HepG2 (cell line): ENCODE measurements around the gene FGF19. TPM values are rescaled to one million over a fixed set of nuclear protein-coding genes. Genes with fewer than 3 reads are reported as not detected.
A peak's percentile ranks its signal among the peaks of the same experiment; 100 is the strongest.
"Not testable (repeated sequence)": the region's sequence is repeated elsewhere in the genome, so short reads cannot be mapped to it uniquely, and the experiment has no call there.

ENCODE experiments used
- ATF2 ChIP-seq: sonication (generic); formaldehyde crosslinking; IDR thresholded peaks from 2 replicates; pipeline ENCODE4 v1.4.0; 2020; ENCODE audit warnings: missing genetic modification reagents
- BORCS8-MEF2B ChIP-seq: sonication (generic); formaldehyde crosslinking; IDR thresholded peaks from 2 replicates; pipeline ENCODE4 v1.8.0; 2022; ENCODE audit warnings: mild to moderate bottlenecking, missing genetic modification reagents
- DNMT3B ChIP-seq: conservative IDR thresholded peaks from 2 replicates; pipeline ENCODE4 v1.6.1; 2016; ENCODE audit warnings: missing biosample characterization, control low read depth
- FOXA1 ChIP-seq, 2 experiments: fragments of 450-650 bp in 1 of 2; sonication (generic) in 1 of 2; formaldehyde crosslinking in 1 of 2; IDR thresholded peaks; 2 replicates each; pipeline versions ENCODE4 v1.4.0 to v1.6.1; 2016 to 2020; ENCODE audit warnings: missing genetic modification reagents in 1 of 2
- FOXP4 ChIP-seq: sonication (generic); formaldehyde crosslinking; IDR thresholded peaks from 2 replicates; pipeline ENCODE4 v1.4.0; 2020; ENCODE audit warnings: missing genetic modification reagents
- GATAD2A ChIP-seq: IDR thresholded peaks from 2 replicates; pipeline ENCODE4 v1.6.1; 2016
- KDM2A ChIP-seq: sonication (generic); formaldehyde crosslinking; IDR thresholded peaks from 2 replicates; pipeline ENCODE4 v1.4.0; 2020; ENCODE audit warnings: low read depth, missing genetic modification reagents, borderline replicate concordance
- KLF6 ChIP-seq: IDR thresholded peaks from 2 replicates; pipeline ENCODE4 v1.8.0; 2016; ENCODE audit warnings: missing biosample characterization, missing genetic modification reagents
- MAX ChIP-seq: IDR thresholded peaks from 2 replicates; pipeline ENCODE4 v1.6.1; 2012; ENCODE audit warnings: inconsistent platforms
- MYC ChIP-seq: sonication (generic); formaldehyde crosslinking; IDR thresholded peaks from 2 replicates; pipeline ENCODE4 v1.9.0; 2021; ENCODE audit warnings: missing genetic modification reagents, borderline replicate concordance
- NCOA2 ChIP-seq: sonication (generic); formaldehyde crosslinking; IDR thresholded peaks from 2 replicates; pipeline ENCODE4 v1.8.0; 2022; ENCODE audit warnings: inconsistent platforms
- NFE2L2 ChIP-seq: fragments of 150-350 bp; IDR thresholded peaks from 2 replicates; pipeline ENCODE4 v1.6.1; 2014; ENCODE audit warnings: low read length
- NR2F6 ChIP-seq, 2 experiments: IDR thresholded peaks; 2 replicates each; pipeline ENCODE4 v1.6.1; 2016; ENCODE audit warnings: antibody characterized with exemption in 1 of 2, mild to moderate bottlenecking in 1 of 2
- PAXIP1 ChIP-seq: sonication (generic); formaldehyde crosslinking; conservative IDR thresholded peaks from 2 replicates; pipeline ENCODE4 v1.4.0; 2020; ENCODE audit warnings: mild to moderate bottlenecking, missing genetic modification reagents, moderate library complexity
- PHF21A ChIP-seq: sonication (generic); formaldehyde crosslinking; IDR thresholded peaks from 2 replicates; pipeline ENCODE4 v1.5.0; 2020; ENCODE audit warnings: mild to moderate bottlenecking, missing genetic modification reagents
- POGZ ChIP-seq: sonication (generic); formaldehyde crosslinking; IDR thresholded peaks from 2 replicates; pipeline ENCODE4 v1.4.0; 2020; ENCODE audit warnings: mild to moderate bottlenecking, missing genetic modification reagents
- ZEB1 ChIP-seq: IDR thresholded peaks from 2 replicates; pipeline ENCODE4 v1.6.1; 2012; ENCODE audit warnings: mild to moderate bottlenecking, low read depth, inconsistent platforms; ENCODE audit not compliant: insufficient replicate concordance
- ZNF670 ChIP-seq: sonication (generic); formaldehyde crosslinking; IDR thresholded peaks from 2 replicates; pipeline ENCODE4 v1.8.0; 2022; ENCODE audit warnings: mild to moderate bottlenecking, missing genetic modification reagents, borderline replicate concordance
- ZSCAN9 ChIP-seq: IDR thresholded peaks from 2 replicates; pipeline ENCODE4 v1.6.1; 2016; ENCODE audit warnings: borderline replicate concordance
- polyA plus RNA-seq, 8 experiments: library from polyadenylated mRNA; depleted of rRNA in 3 of 8; stranded (reverse) in 7 of 8; unstranded in 1 of 8; fragments of >200 nt; fragmentation: Illumina TruSeq in 4 of 8; extraction: Trizol in 4 of 8; gene quantifications; 2 replicates each; pipeline versions ENCODE4 v1.2.1 to v1.2.3, GENCODE V29; 2011 to 2016; ENCODE audit warnings: low read depth in 4 of 8, missing spikeins in 1 of 8, mixed read lengths in 1 of 8; ENCODE audit not compliant: insufficient read depth in 1 of 8
- total RNA-seq, 5 experiments: library from RNA; depleted of rRNA; stranded (reverse); fragments of >200 nt; fragmentation: Illumina TruSeq; extraction: Trizol; gene quantifications; 2 replicates each; pipeline ENCODE4 v1.2.3, GENCODE V29; 2016; ENCODE audit warnings: low read depth in 1 of 5

The FGF19 gene
- total and polyA plus RNA-seq, 2 of the 13 experiments (the other 11 are each of a cell fraction or from before 2014, with no cell fraction given): 0.07 TPM; not detected in 1

GRCh38 chr11:69687969-69688771, 15.7 kb downstream of the FGF19 start (continued):
- TF ChIP-seq NR2F6 (IDR thresholded peaks at IDR 0.05) (peak; percentile 49; the same call in 1 of the 2 replicates), NR2F6 (CRISPR knock-in tag; IDR thresholded peaks at IDR 0.05) (0 out of 2 replicates have a peak, but pooled peaks have one; percentile 31), NFE2L2 (peak; percentile 100), FOXA1 (CRISPR knock-in tag; IDR thresholded peaks at IDR 0.05) (peak; percentile 50), PAXIP1 (CRISPR knock-in tag) (peak; percentile 72), BORCS8-MEF2B (0 out of 2 replicates have a peak, but pooled peaks have one; percentile 26), ZNF670 (CRISPR knock-in tag) (peak; percentile 72; the same call in 1 of the 2 replicates), DNMT3B (CRISPR knock-in tag) (peak; percentile 86), MAX (peak; percentile 83), POGZ (CRISPR knock-in tag) (peak; percentile 18; the same call in 1 of the 2 replicates), KDM2A (CRISPR knock-in tag) (0 out of 2 replicates have a peak, but pooled peaks have one; percentile 41), FOXP4 (CRISPR knock-in tag) (peak; percentile 49; the same call in 1 of the 2 replicates), MYC (CRISPR knock-in tag) (peak; percentile 70; the same call in 1 of the 2 replicates), GATAD2A (CRISPR knock-in tag) (peak; percentile 82), ZSCAN9 (CRISPR knock-in tag) (peak; percentile 88), ATF2 (CRISPR knock-in tag) (peak; percentile 100), NCOA2 (CRISPR knock-in tag) (peak; percentile 38; the same call in 1 of the 2 replicates), ZEB1 (peak; percentile 66), PHF21A (CRISPR knock-in tag) (peak; percentile 58; the same call in 1 of the 2 replicates), KLF6 (CRISPR knock-in tag) (peak; percentile 70; the same call in 1 of the 2 replicates)
- TF ChIP-seq FOXA1 (IDR thresholded peaks at IDR 0.05): not testable (repeated sequence)
